ENCODE results near the gene NEDD4. TPM values are rescaled to one million over a fixed set of nuclear protein-coding genes. Genes with fewer than 3 reads are reported as not detected.

NEDD4 gene
- total RNA-seq, 1 donor from 2014 or later = 28.4 TPM

GRCh38 chr15:55914446-55914845, 79.0 kb downstream of the NEDD4 start:
- H3K4me3 Mint-ChIP-seq (ENCODE audit: unreplicated experiment) = peak overlapping the region; percentile 68
- DNase-seq (ENCODE audit: low spot score) = no peak

GRCh38 chr15:55912982-55913381, 80.4 kb downstream of the NEDD4 start:
- Mint-ChIP-seq H3K4me3 (ENCODE audit: unreplicated experiment) (peak overlapping the region; percentile 55), H3K27me3 (ENCODE audit: low read depth) (no peaks in the 10 kb centered on the region), H3K9me3 (ENCODE audit: low read depth) (no peaks in the 10 kb centered on the region), H3K36me3 (ENCODE audit: low read depth) (no peaks in the 10 kb centered on the region), H3K27ac (ENCODE audit: unreplicated experiment) (no peak overlapping the region), H3K4me1 (ENCODE audit: low read depth) (peaks cover 74% of the 10 kb centered on the region)
- TF ChIP-seq CTCF (IDR thresholded peaks at IDR 0.05) = no peak
- DNase-seq (ENCODE audit: low spot score) = no peak

More at GRCh38 chr15:55914446-55914845, 79.0 kb downstream of the NEDD4 start:
- H3K4me1 Mint-ChIP-seq (ENCODE audit: low read depth) = peaks cover 69% of the 10 kb centered on the region
- peak overlapping the region; percentile 77 for H3K27ac Mint-ChIP-seq (ENCODE audit: unreplicated experiment)
- H3K36me3 Mint-ChIP-seq (ENCODE audit: low read depth) = no peaks in the 10 kb centered on the region
- no peaks in the 10 kb centered on the region for H3K27me3 Mint-ChIP-seq (ENCODE audit: low read depth)
- H3K9me3 Mint-ChIP-seq (ENCODE audit: low read depth) = no peaks in the 10 kb centered on the region
- no peak for TF ChIP-seq CTCF (IDR thresholded peaks at IDR 0.05)

GRCh38 chr15:55909036-55909811, 84.2 kb downstream of the NEDD4 start:
- peak overlapping the region; percentile 84 for H3K27ac Mint-ChIP-seq (ENCODE audit: unreplicated experiment)
- H3K27me3 Mint-ChIP-seq (ENCODE audit: low read depth) = no peaks in the 10 kb centered on the region
- no peaks in the 10 kb centered on the region for H3K36me3 Mint-ChIP-seq (ENCODE audit: low read depth)
- peaks cover 55% of the 10 kb centered on the region for H3K4me1 Mint-ChIP-seq (ENCODE audit: low read depth)
- no peaks in the 10 kb centered on the region for H3K9me3 Mint-ChIP-seq (ENCODE audit: low read depth)
- no peak overlapping the region for H3K4me3 Mint-ChIP-seq (ENCODE audit: unreplicated experiment)
- no peak for TF ChIP-seq CTCF (IDR thresholded peaks at IDR 0.05)
- DNase-seq (ENCODE audit: low spot score) = no peak

DNA sequence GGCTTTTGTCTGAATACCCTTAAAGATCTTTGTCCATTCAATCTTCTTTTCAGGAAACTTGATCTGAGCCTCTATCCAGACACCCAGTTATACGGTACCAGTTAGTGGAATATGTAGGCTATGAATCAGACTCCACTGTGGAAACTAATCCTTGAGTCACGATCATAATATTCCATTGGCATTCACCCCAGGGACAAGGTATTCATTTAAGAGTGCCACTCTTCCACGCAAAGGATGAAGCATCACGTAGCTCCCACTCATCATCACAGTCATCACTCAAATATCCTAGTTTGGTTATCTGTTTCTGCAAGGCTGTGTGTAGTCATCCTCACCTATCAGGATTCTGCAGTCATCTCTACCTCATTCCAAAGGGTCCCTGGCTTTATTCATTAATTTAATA, 85.6 kb downstream of the NEDD4 start:
- Mint-ChIP-seq H3K36me3 (ENCODE audit: low read depth) (no peaks in the 10 kb centered on the region), H3K4me1 (ENCODE audit: low read depth) (peaks cover 58% of the 10 kb centered on the region), H3K4me3 (ENCODE audit: unreplicated experiment) (peak overlapping the region; percentile 28), H3K27ac (ENCODE audit: unreplicated experiment) (peak overlapping the region; percentile 91), H3K9me3 (ENCODE audit: low read depth) (no peaks in the 10 kb centered on the region), H3K27me3 (ENCODE audit: low read depth) (no peaks in the 10 kb centered on the region)
- no peak for TF ChIP-seq CTCF (IDR thresholded peaks at IDR 0.05)
- no peak for DNase-seq (ENCODE audit: low spot score)

DNA sequence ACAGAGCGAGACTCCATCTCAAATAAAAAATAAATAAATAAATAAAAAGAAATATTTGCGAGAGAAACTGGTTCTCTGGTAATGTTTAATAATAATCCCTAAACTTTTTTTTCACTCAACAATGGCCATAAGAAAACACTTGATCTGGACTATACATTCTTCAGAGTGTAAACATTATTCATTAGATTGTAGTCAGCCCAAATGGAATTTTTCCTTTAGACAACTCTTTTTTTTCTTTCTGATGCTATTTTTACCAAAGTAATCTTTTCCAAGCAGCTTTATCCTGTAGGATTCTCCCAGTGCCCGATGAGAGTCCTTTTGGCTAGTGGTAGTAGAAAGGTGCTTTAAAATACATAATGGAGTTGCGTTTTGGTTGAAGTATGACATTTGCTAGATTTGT, 90.4 kb downstream of the NEDD4 start:
- no peak for DNase-seq (ENCODE audit: low spot score)
- no peaks in the 10 kb centered on the region for H3K36me3 Mint-ChIP-seq (ENCODE audit: low read depth)
- no peaks in the 10 kb centered on the region for H3K27me3 Mint-ChIP-seq (ENCODE audit: low read depth)
- no peaks in the 10 kb centered on the region for H3K9me3 Mint-ChIP-seq (ENCODE audit: low read depth)
- peak overlapping the region; percentile 70 for H3K27ac Mint-ChIP-seq (ENCODE audit: unreplicated experiment)
- H3K4me1 Mint-ChIP-seq (ENCODE audit: low read depth) = peaks cover 35% of the 10 kb centered on the region
- H3K4me3 Mint-ChIP-seq (ENCODE audit: unreplicated experiment) = no peak overlapping the region
- no peak for TF ChIP-seq CTCF (IDR thresholded peaks at IDR 0.05)

Data from chondrocyte (in vitro differentiated cells).